ENCODE data around the gene AKAP6.

The AKAP6 gene

GRCh38 chr14:32722631-32723183 lies 393.6 kb downstream of the AKAP6 start:
- DNase-seq: no peak

- DNase-seq: no peak
Measured at GRCh38 chr14:32724867-32725471, 395.9 kb downstream of the AKAP6 start.

DNA sequence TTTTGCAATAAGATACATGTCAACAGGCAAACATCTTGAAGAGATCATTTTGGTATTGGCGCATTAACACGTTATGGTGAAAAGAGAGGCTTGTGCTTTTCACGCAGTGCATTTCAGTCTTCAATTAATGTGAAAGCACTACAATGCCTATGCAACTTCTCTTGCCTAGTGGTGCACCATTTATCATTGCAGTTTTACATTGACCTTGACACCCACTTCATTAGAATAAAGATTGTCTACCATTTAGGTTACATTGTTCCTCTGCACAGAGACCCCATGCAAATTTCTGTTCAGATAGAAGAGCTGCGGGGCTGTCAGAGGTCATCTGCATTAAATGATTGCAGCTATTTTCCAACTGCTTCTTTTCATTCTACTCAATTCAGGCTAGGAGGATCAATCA lies 397.4 kb downstream of the AKAP6 start:
- no peak for DNase-seq

DNA sequence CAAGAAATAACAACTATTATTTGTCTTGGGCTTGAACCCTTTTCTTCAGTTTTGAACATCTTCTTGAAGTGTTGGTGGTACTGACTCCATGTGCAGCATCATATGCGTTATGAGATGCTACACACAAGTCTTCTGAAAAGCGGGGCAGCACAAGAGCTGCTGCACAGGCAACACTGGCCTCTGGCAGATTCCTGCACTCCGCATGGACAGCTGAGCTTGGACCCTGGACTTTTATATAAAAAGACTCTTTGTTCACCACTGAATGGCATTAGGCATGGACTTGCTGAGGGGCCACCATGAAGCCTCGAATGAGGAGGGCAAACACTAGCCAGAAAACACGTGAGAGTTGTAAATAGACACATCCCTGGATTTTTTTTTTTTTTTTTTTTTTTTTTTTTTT lies 398.7 kb downstream of the AKAP6 start:
- DNase-seq: no peak

DNA sequence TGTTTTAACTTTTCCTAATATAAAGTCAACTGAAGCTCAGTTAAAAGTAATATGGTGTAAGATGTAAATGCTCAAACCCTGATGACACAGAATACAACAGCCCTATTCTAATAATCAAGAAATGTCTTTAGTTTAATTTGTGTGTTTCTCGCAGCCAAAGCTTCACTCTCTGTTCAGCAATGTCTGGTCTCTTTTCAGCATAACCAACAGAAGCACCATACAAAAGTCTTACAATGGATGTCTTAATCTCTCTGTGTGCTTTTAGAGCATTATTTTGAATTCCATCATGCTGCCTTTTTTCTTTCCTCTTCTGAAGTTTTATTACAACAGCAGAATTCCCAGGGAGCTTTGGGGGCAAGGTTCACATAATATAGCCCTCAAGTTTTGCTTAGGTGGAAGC lies 399.4 kb downstream of the AKAP6 start:
- no peak for DNase-seq

GRCh38 chr14:32728976-32729375 lies 399.9 kb downstream of the AKAP6 start:
- DNase-seq: no peak

DNA sequence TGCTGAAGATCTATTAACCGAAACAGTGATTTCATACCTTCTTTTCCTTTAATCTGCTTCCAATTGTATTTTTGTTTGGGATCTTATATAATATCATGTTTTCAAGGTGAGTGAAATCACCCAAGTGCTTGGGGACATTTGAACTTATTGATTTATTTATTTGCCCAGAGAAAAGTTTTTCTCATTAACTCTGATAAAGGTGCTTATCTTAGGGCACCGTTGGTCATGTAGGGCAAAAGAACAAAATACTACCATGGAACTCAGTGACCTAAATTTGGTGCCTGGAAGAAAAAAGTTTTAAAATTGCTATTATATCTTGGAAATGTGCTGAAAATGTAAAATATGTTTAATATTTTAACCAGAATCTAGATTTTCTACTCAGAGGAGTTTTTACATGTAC lies 402.2 kb downstream of the AKAP6 start:
- DNase-seq: no peak

DNA sequence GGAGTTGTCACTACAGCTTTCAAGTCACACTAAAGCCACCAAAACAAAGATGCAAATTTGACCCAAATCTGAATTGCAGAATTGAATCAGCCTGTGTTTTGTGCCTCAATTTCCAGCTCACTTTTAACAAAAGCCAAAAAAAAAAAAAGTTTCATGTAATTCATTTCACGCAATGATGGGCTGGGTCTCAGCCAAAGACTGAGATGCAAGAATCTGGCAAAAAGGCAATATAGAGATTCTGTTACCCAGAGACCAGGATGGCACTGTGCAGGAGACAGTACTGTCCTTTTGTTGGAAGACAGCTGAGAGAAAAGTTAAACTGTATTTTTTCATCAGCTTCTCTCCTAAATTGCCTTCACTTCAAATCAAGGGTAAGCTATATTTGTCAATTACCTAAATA lies 403.9 kb downstream of the AKAP6 start:
- DNase-seq: no peak

DNA sequence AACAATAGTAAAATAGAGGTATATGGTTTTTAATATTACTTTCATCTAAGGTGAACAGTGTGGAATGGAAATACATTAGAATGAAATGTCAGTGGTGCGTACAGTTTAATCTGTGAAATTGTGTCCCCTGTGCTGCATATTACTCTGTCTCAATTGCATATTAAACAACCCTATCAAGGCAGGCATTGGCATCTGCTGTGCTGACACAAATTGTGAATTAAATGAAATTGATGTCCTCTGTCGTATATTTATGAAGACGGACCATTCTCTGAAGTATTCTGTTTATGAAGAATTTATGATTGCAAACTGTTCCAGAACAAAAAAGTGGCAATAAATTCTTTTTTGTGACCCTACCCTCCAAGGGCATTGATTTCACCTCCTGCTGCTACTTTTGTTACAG lies 405.2 kb downstream of the AKAP6 start:
- DNase-seq: no peak

DNA sequence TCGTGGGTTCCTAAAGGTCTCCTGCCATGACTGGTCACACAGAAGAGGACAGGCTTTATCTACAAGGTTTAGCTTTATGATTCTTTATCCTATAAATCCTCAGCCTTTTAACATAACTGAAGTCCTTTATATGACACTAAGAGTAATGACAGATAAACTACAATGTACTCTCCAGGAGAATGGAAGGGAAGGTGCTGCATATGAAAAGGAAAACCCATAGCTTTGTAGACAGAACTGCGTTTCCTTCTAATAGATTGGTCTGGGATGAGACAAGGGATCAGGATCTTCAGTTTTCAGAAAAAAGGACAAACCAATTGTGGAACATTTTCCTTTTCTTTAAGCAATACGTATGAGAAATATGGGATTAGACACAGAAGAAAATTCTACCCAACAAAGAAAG lies 408.5 kb downstream of the AKAP6 start:
- no peak for DNase-seq

GRCh38 chr14:32738206-32738871 lies 409.2 kb downstream of the AKAP6 start:
- DNase-seq: no peak

DNA sequence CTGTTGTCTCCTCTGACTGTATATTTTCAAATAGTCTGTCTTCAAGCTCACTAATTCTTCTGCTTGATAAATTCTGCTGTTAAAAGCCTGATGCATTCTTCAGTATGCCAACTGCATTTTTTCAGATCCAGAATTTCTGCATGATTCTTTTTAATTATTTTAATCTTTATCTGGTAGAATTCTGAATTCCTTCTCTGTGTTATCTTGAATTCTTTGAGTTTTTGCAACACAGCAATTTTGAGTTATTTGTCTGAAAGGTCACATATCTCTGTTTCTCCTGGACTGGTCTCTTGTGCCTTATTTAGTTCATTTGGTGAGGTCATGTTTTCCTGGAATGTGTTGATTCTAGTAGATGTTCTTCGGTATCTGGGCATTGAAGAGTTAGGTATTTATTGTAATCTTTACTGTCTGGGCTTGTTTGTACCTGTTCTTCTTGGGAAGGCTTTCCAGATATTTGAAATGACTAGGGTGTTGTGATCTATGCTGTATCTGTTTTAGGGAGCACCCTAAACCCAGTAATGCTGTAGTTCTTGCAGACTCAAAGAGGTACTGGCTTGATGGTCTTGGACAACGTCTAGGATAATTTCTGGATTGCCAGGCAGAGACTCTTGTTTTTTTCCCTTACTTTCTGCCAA lies 415.8 kb downstream of the AKAP6 start:
- no peak for DNase-seq

DNA sequence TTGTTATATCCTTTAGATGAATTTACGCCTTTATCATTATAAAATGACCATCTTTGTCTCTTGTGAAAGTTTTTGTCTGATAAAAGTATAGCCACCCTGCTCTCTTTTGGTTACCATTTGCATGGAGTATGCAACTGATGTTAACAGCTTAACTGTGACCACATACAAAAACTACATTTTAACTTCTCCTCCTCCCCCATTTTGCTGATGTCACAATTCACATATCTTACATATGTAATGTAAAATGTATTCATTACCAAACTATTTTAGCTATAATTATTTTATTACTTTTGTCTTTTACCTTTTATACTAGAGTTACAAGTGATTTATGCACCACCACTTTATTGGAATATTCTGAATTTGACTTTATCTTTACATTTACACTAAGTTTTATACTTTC lies 425.1 kb downstream of the AKAP6 start:
- no peak for DNase-seq

- no peak for DNase-seq
Measured at GRCh38 chr14:32756173-32756572, 427.1 kb downstream of the AKAP6 start.

GRCh38 chr14:32756775-32757174 lies 427.7 kb downstream of the AKAP6 start:
- DNase-seq: no peak

GRCh38 chr14:32757568-32757967 lies 428.5 kb downstream of the AKAP6 start:
- DNase-seq: no peak

DNA sequence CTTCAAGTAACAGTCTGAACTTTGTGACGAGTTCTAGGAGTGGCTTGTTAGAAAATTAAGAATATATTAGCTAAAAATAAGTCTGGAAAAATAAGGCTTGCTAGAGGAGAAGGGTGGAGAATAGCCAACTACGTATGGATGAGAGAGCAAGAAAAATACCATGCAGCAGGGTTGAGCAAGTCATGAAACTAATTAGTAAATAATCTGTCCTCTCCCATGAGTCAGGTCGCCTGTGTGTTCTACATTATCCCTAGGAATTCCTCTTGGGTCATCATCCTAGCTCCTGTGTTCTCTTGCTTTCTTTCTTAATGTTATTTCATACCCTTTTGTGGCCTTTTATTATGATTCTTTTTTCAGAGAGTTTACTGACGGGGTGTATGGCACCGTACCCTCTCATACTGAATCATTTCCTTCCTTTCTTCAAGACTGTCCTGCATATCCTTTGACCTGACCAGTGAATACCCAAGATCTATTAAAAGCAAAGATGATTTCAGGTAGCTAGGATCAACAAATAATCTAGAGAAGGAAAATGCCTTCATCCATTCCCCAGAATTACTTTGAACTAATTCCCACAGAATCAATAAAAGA lies 432.4 kb downstream of the AKAP6 start:
- DNase-seq: no peak

GRCh38 chr14:32762886-32763285 lies 433.8 kb downstream of the AKAP6 start:
- no peak for DNase-seq

DNA sequence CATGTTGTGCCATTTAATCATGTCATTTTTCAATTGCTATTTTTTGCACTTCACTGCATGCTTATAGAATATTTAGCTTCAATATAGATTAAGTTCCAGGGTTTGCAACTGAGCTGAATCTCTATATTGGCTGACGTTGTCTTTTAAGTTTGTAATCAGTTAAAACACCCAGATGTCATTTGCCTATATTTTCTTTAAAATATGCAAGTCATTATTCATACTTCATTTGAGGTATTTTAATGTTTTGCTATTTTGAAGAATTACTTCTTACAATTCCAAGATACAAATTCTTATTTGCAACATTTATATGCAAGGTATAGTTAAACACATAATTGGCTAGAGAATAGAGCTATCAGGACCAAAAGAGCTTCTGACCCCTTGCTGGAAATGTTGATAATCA lies 434.6 kb downstream of the AKAP6 start:
- DNase-seq: no peak

DNA sequence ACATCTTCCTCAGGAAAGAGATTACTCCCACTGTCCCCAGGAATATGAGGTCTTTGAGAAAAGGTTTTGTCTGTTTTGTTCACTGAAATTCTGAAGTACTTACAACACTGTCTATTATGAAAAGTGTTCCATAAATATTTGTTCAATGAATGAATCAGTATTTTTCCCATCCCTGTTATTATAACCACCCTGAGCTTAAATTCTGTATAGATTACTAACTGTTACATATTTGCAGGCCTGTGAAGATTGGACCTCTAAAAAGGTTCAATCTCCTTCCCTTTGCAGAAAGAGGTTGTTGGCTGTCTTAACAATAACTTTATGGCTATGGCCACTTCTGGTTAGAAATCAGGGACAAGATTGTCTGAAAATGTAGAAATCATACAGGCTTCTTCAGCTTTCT lies 435.0 kb downstream of the AKAP6 start:
- no peak for DNase-seq

DNA sequence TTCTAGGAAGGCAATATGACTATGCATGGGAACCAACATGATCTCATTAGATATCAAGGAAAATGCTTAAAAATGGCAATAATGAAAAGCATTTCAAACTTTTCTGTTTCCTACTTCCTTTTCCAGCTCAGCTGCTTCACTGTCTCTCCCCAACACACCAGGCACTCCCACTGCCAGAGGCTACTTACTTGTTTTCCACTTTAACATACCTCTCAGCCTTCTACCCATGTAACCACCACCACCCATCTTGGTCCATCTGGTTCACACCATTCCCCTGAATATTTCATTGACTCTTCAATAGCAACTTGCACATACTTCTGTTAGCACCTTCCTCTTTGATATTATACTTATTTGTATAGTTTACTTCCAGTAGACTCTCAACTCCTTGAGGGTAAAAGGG lies 441.3 kb downstream of the AKAP6 start:
- no peak for DNase-seq

GRCh38 chr14:32774214-32774613 lies 445.1 kb downstream of the AKAP6 start:
- DNase-seq: no peak

GRCh38 chr14:32779840-32780239 lies 450.7 kb downstream of the AKAP6 start:
- no peak for DNase-seq

- DNase-seq: no peak
Measured at GRCh38 chr14:32784405-32784804, 455.3 kb downstream of the AKAP6 start.

Data from activated naive CD4-positive, alpha-beta T cell treated with Interleukin-2 at 50 U/mL for 16 hours (primary cell).